Upper lobe of left lung (tissue), 6 donors: ENCODE results near the gene SECTM1. TPM values are rescaled to one million over a fixed set of nuclear protein-coding genes. Genes with fewer than 3 reads are reported as not detected.
A peak's percentile ranks its signal among the peaks of the same experiment; 100 is the strongest.

ENCODE experiments used
- ATAC-seq, 2 donors: fragments of 200-7000 bp; cut with Tn5 transposase; one replicate each; pipeline ENCODE4 v1.9.1; 2022; ENCODE audit warnings: mild to moderate bottlenecking in 2 of 2, moderate library complexity in 2 of 2; ENCODE audit not compliant: low FRiP score in 2 of 2
- DNase-seq, 2 donors: peaks; one replicate each; pipeline ENCODE4 v3.0.0-alpha.2; 2019 to 2020
- H3K27ac ChIP-seq, 4 donors: fragments of 200-600 bp; sonication (generic); one replicate each; pipeline ENCODE4 v1.5.1; 2016 to 2019
- H3K27me3 ChIP-seq, 4 donors: fragments of 200-600 bp; sonication (generic); one replicate each; pipeline ENCODE4 v1.5.1; 2017 to 2019
- H3K36me3 ChIP-seq, 4 donors: fragments of 200-600 bp; sonication (generic); one replicate each; pipeline ENCODE4 v1.5.1; 2016 to 2019
- H3K4me1 ChIP-seq, 4 donors: fragments of 200-600 bp; sonication (generic); one replicate each; pipeline ENCODE4 v1.5.1; 2018 to 2019
- H3K4me3 ChIP-seq, 4 donors: fragments of 200-600 bp; sonication (generic); one replicate each; pipeline ENCODE4 v1.5.1; 2017 to 2019; ENCODE audit warnings: mild to moderate bottlenecking in 2 of 4, moderate library complexity in 1 of 4
- H3K9me3 ChIP-seq, 4 donors: fragments of 200-600 bp; sonication (generic); one replicate each; pipeline ENCODE4 v1.5.1; 2018 to 2019
- POLR2A ChIP-seq, 4 donors: fragments of 450-650 bp; IDR thresholded peaks; one replicate each; pipeline ENCODE4 v1.5.1; 2016 to 2017; ENCODE audit warnings: antibody characterized with exemption in 4 of 4, mild to moderate bottlenecking in 2 of 4
- WGBS, 2 donors: methylation state at CpG; one replicate each; pipeline ENCODE4 v1.1.5; 2017 to 2018; 5-methylcytosine and 5-hydroxymethylcytosine counted together
- total RNA-seq, 6 donors: library from RNA; depleted of rRNA in 4 of 6; stranded (reverse); fragments of >200 nt in 4 of 6; gene quantifications; one replicate each; pipeline versions ENCODE4 v1.1.0 to v1.2.1, GENCODE V29; 2016 to 2021
- donor health status: DM: no; HTN: no; CAD: no; lungs with moderate emphysema.
- donor health status: DM: no; HTN: yes; CAD: no; lungs with severe emphysema.

Gene SECTM1
- total RNA-seq, 6 donors from 2014 or later = 17.8 to 50.4 (median 36.2) TPM

- WGBS, 2 donors = 80 to 89% methylated on average over 6 of the region's 6 CpGs
- no peak for DNase-seq
- Histone ChIP-seq H3K4me3 (peak overlapping the region in 2 of 4 donors; percentile 73 to 95), H3K4me1 (peaks cover 65 to 76% (median 73%) of the 10 kb centered on the region in 4 donors), H3K27ac (peak overlapping the region in 3 of 4 donors; percentile 96 to 100 (median 97)), H3K27me3 (no peaks in the 10 kb centered on the region), H3K9me3 (no peaks in the 10 kb centered on the region), H3K36me3 (peaks cover 2 to 41% (median 21%) of the 10 kb centered on the region in 4 donors)
- no peak for TF ChIP-seq POLR2A (IDR thresholded peaks at IDR 0.05)
- no peak for ATAC-seq
These were observed 62.2 kb downstream of the SECTM1 start for GRCh38 chr17:82271401-82271800.

Other genes with a start within 250 kb of the SECTM1 start
- gene FASN, start 235.5 kb downstream of the SECTM1 start, total RNA-seq = 100 to 1,000 TPM; 191 to 805 (median 577) TPM
- gene CCDC57, start 120.9 kb downstream of the SECTM1 start, total RNA-seq = 100 to 1,000 TPM in 2 of 6 donors, 10 to 100 TPM in 4; 52.9 to 204 (median 71.8) TPM
- 100 to 1,000 TPM in 3 of 6 donors, 10 to 100 TPM in 3; 33.5 to 134 (median 102) TPM for gene SLC16A3, start 104.7 kb downstream of the SECTM1 start, total RNA-seq
- 100 to 1,000 TPM in 4 of 6 donors, 10 to 100 TPM in 2; 80.6 to 228 (median 152) TPM for gene CSNK1D, start 60.1 kb downstream of the SECTM1 start, total RNA-seq
- gene CD7, start 16.2 kb downstream of the SECTM1 start, total RNA-seq = 10 to 100 TPM in 1 of 6 donors, 1 to 10 TPM in 5; 5.2 to 24.7 (median 7.6) TPM
- not detected for gene TEX19, start 25.5 kb upstream of the SECTM1 start, total RNA-seq
- gene UTS2R, start 38.0 kb upstream of the SECTM1 start, total RNA-seq = under 1 TPM in 1 of 6 donors, not detected in 5; 0.39 TPM
- gene HEXD, start 84.6 kb upstream of the SECTM1 start, total RNA-seq = 100 to 1,000 TPM in 2 of 6 donors, 10 to 100 TPM in 4; 33.7 to 250 (median 43.4) TPM
- 10 to 100 TPM; 20.0 to 76.9 (median 38.2) TPM for gene OGFOD3, start 84.8 kb upstream of the SECTM1 start, total RNA-seq
- 100 to 1,000 TPM in 3 of 6 donors, 10 to 100 TPM in 3; 74.9 to 193 (median 108) TPM for gene CYBC1, start 117.0 kb upstream of the SECTM1 start, total RNA-seq
- 10 to 100 TPM; 28.9 to 77.8 (median 62.6) TPM for gene NARF, start 125.0 kb upstream of the SECTM1 start, total RNA-seq
- 10 to 100 TPM; 50.8 to 92.7 (median 58.9) TPM for gene FOXK2, start 186.0 kb upstream of the SECTM1 start, total RNA-seq